Epithelial cell of proximal tubule (primary cell): ENCODE results near the gene F10. TPM values are rescaled to one million over a fixed set of nuclear protein-coding genes. Genes with fewer than 3 reads are reported as not detected.

Experiments used
- DNase-seq: peaks from one replicate; pipeline ENCODE4 v3.0.0-alpha.2; 2011; ENCODE audit warnings: low read depth
- H3K4me3 ChIP-seq: 2 replicates; pipeline ENCODE4 v1.5.1; 2011; ENCODE audit warnings: low read depth, mild to moderate bottlenecking, low read length
- total RNA-seq: library from RNA; depleted of rRNA; stranded (reverse); fragments of >200 nt; gene quantifications from 2 replicates; pipeline ENCODE4 v1.2.3, GENCODE V29; 2015
- TF ChIP-seq, protein P1 (sequence below): conservative IDR thresholded peaks from 2 replicates; pipeline ENCODE4 v1.5.1; 2012; ENCODE audit warnings: low read depth, mild to moderate bottlenecking, low read length

The F10 gene
- total RNA-seq, 1 donor from 2014 or later, result 0.12 TPM

- no peak overlapping the region for H3K4me3 ChIP-seq
- TF ChIP-seq, protein P1, sequence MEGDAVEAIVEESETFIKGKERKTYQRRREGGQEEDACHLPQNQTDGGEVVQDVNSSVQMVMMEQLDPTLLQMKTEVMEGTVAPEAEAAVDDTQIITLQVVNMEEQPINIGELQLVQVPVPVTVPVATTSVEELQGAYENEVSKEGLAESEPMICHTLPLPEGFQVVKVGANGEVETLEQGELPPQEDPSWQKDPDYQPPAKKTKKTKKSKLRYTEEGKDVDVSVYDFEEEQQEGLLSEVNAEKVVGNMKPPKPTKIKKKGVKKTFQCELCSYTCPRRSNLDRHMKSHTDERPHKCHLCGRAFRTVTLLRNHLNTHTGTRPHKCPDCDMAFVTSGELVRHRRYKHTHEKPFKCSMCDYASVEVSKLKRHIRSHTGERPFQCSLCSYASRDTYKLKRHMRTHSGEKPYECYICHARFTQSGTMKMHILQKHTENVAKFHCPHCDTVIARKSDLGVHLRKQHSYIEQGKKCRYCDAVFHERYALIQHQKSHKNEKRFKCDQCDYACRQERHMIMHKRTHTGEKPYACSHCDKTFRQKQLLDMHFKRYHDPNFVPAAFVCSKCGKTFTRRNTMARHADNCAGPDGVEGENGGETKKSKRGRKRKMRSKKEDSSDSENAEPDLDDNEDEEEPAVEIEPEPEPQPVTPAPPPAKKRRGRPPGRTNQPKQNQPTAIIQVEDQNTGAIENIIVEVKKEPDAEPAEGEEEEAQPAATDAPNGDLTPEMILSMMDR, result no peak
- DNase-seq, result no peak
Observed at GRCh38 chr13:113164492-113164891, 41.9 kb downstream of the F10 start.

DNA sequence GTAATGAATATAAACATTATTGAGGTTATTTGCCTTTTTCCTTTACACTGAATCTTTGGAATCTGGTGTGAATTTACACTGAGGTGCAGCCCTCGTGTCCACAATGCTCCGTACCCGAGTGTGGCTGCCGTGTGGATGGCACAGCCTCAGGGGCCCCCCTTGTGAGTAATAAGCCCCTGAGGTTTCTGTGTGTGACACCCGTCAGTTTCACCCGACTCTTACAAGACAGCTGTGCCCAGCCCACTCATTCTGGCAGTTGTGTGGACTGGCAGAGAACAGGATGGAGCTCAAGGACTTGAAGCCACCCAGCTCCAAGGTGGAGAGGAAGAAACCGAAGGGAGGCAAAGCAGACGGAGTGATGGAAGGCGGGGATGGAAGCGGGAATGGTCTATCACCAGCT, 43.7 kb downstream of the F10 start:
- DNase-seq, result no peak
- no peak overlapping the region for H3K4me3 ChIP-seq
- TF ChIP-seq, protein P1, result no peak

- DNase-seq, result no peak
- H3K4me3 ChIP-seq, result no peak overlapping the region
- TF ChIP-seq, protein P1, result no peak
Observed at GRCh38 chr13:113166681-113167080, 44.1 kb downstream of the F10 start.

DNA sequence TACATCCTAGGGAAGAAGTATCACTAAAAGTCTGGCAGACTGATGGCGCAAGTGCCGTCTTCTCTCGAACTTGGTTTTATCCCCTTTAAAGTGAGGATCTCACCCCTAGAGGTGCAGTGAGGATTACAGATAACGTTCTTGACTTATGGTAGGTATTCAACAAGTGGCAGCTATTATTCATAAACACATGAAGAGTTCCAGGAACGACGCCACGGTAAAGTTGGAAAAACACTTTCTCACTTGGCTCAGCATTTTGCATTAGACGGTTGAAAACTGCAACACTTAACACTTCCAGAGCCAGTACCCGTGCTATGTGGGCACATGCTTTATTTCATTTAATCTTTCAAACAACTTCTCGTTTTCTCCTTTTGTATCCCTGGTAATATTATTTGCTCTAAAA, 44.6 kb downstream of the F10 start:
- TF ChIP-seq, protein P1, result no peak
- H3K4me3 ChIP-seq, result no peak overlapping the region
- DNase-seq, result no peak

DNA sequence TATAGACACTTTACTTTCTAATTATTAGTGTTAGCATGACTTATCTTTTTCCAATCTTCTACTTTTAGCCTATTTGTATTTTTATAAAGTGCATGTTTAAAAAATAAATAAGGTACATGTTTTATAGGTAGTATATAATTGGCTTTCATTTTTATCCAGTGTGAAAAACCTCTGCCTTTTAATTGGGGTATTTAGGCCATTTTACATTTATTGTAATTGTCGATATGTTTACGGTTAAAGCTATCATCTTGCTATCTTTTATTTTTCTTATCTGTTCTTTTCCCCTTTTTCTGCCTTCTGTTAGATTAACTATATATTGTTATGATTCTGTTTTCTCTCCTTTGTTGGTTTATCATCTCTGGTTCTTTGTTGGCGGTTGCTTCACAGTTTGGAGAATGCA, 45.0 kb downstream of the F10 start:
- no peak overlapping the region for H3K4me3 ChIP-seq
- TF ChIP-seq, protein P1, result no peak
- DNase-seq, result no peak

DNA sequence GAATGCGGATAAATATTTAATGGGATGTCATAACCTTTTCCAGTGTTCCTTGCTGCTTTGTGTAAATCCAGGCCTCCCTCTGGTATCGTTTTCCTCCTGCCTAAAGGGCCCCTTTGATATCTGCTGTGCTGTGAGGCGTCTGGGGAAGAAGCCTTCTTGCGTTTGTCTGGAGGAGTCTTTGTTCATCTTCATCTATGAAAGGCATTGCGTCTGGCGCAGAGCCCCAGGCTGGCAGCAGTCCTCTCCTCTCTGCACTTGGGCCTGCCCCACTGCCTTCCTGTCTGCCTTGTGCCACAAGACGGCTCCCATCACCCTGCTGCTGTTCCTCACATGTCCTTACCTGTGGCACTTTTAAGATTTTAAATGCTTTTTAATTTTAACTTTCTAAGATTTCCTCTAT, 45.6 kb downstream of the F10 start:
- no peak for DNase-seq
- TF ChIP-seq, protein P1, result no peak
- H3K4me3 ChIP-seq, result no peak overlapping the region
